ENCODE results near the gene WARS2. TPM values are rescaled to one million over a fixed set of nuclear protein-coding genes. Genes with fewer than 3 reads are reported as not detected.

WARS2 gene
- 13.0 and 13.3 TPM in 2 replicates for total RNA-seq (2021)
- percentile 73 among the genes with signal in this experiment for Bru-seq, nascent RNA
- percentile 58 among the genes with signal in this experiment for BruChase-seq, experiment 1, labeled RNA remaining after a 2-hour chase
- BruChase-seq, experiment 2, labeled RNA remaining after a 6-hour chase: percentile 58 among the genes with signal in this experiment
- long read RNA-seq, transcript WARS2-201 (6 exons, 2,800 nt): major isoform, 19 of 30 reads
- long read RNA-seq, partial matches to known transcripts: 0 of 30 reads
- long read RNA-seq, other reads (novel, unspliced or antisense): 6 of 30 reads

DNA sequence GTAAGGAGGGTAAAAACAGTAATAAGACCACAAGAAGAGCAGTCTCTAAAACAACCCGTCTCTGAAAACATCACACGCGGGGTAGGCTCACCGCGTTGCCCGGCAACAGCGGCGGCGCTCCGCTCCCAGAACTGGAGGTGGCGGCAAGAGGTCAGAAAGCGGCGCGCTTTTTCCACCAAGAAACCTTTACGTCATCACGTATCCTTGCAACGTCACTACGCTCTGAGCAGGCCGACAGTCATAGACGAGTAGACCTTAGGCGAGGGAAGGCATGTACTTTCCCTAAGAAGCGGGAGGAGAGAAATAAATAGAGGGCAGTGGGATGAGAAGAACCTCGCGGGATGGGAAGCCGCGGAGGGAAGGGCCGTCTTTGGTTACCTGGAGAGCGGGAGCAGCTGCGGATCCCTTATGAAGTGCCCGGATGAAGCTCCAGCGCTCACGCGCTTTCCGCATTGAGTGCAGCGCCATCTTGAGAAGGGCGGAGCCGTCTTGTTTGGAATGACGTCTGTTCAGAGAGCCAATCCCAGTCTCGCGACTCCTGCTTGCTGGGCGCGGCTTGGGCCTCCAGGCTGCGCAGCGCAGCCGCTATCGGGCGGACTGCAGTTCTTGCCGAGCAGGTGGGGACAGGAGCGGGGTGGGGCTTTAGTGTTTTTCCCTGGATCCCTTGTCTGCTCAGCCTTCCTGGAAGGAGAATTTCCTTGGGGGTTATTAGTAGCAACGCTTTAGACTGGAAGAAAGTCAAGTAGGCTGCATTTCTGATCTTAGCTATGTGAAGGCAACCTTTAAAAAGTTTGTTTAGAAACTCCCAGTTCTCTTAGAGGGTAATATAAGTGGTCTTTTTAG is at the start of gene WARS2:
WARS2 (minus strand) TSS at position 477 of the 843 bp plus-strand sequence; CDS start at position 468, 9 bp downstream.
- Histone ChIP-seq H3K4me3 (ENCODE audit: low read depth, low read length, poor library complexity, severe bottlenecking) (peak within 1 kb of the TSS; percentile 53), H3K4me1 (ENCODE audit: insufficient read depth, low read length, poor library complexity, severe bottlenecking) (peaks cover 18% of the 10 kb centered on the region), H3K9me3 (ENCODE audit: low read depth, low read length, poor library complexity, severe bottlenecking) (no peaks in the 10 kb centered on the region), H3K36me3 (ENCODE audit: insufficient read depth, low read length, poor library complexity, severe bottlenecking) (no peaks in the 10 kb centered on the region), H3K27ac (ENCODE audit: low read depth, low read length, poor library complexity, severe bottlenecking) (peak within 1 kb of the TSS; percentile 99), H3K27me3 (replicated peaks; ENCODE audit: insufficient read depth, low read depth, low read length, poor library complexity) (no peaks in the 10 kb centered on the region)
- intact Hi-C loops (cut with micrococcal nuclease; ENCODE audit: unreplicated experiment): no loop called here
- peak; percentile 98 for DNase-seq (ENCODE audit: low spot score)
- BruUV-seq (replicated peaks): TSS peak; percentile 65
- ChIA-PET CTCF (no interaction called here), POLR2A (ENCODE audit: low non-redundant PET) (no interaction called here)
- TF ChIP-seq, protein P1, sequence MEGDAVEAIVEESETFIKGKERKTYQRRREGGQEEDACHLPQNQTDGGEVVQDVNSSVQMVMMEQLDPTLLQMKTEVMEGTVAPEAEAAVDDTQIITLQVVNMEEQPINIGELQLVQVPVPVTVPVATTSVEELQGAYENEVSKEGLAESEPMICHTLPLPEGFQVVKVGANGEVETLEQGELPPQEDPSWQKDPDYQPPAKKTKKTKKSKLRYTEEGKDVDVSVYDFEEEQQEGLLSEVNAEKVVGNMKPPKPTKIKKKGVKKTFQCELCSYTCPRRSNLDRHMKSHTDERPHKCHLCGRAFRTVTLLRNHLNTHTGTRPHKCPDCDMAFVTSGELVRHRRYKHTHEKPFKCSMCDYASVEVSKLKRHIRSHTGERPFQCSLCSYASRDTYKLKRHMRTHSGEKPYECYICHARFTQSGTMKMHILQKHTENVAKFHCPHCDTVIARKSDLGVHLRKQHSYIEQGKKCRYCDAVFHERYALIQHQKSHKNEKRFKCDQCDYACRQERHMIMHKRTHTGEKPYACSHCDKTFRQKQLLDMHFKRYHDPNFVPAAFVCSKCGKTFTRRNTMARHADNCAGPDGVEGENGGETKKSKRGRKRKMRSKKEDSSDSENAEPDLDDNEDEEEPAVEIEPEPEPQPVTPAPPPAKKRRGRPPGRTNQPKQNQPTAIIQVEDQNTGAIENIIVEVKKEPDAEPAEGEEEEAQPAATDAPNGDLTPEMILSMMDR (conservative IDR thresholded peaks at IDR 0.05; ENCODE audit: low read depth, low read length): no peak

DNA sequence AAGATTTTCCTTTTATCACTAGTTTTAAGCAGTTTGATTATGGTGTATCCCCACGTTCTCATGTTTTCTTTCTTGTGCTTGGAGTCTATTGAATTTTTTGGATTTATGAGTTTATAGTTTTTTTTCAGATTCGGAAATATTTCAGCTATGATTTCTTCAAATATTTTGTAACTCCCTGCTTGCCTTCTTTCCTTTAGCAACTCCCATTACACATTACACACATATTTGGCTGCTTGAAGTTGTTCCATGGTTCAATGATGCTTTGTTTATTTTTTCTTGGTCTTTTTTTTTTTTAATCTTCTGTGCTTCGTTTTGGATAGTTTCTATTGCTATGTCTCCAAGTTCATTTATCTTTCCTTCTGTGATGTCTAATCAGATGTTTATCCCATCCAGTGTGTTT is 48.5 kb upstream of the WARS2 start:
- H3K27ac ChIP-seq (ENCODE audit: low read depth, low read length, poor library complexity, severe bottlenecking): no peak overlapping the region
- H3K9me3 ChIP-seq (ENCODE audit: low read depth, low read length, poor library complexity, severe bottlenecking): no peaks in the 10 kb centered on the region
- no TSS peak for BruUV-seq (replicated peaks)
- no peak for DNase-seq (ENCODE audit: low spot score)
- H3K4me3 ChIP-seq (ENCODE audit: low read depth, low read length, poor library complexity, severe bottlenecking): no peak overlapping the region
- ChIA-PET POLR2A (ENCODE audit: low non-redundant PET) (no interaction called here), CTCF (no interaction called here)
- intact Hi-C loops (cut with micrococcal nuclease; ENCODE audit: unreplicated experiment): no loop called here
- TF ChIP-seq, protein P1 (conservative IDR thresholded peaks at IDR 0.05; ENCODE audit: low read depth, low read length): no peak
- TF ChIP-seq EZH2 (IDR thresholded peaks at IDR 0.05; ENCODE audit: borderline replicate concordance, low read depth, low read length, poor library complexity, severe bottlenecking): no peak
- no peaks in the 10 kb centered on the region for H3K36me3 ChIP-seq (ENCODE audit: insufficient read depth, low read length, poor library complexity, severe bottlenecking)
- H3K27me3 ChIP-seq (replicated peaks; ENCODE audit: insufficient read depth, low read depth, low read length, poor library complexity): no peaks in the 10 kb centered on the region
- no peaks in the 10 kb centered on the region for H3K4me1 ChIP-seq (ENCODE audit: insufficient read depth, low read length, poor library complexity, severe bottlenecking)

DNA sequence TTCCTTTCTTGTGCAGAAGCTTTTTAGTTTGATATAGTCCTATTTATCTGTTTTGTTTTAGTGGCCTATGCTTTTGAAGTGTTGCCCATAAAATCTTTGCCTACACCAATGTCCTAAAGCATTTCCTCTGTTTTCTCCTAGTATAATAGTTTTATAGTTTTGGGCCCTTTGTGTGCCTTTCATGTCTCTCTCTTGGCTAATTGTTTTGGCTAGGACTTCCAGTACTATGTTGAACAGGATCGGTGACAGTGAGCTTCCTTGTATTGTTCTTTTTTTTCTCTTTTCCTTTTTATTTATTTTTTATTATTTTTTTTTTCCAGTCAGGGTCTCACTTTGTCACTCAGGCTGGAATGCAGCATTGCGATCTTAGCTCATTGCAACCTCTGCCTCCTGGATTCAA is 47.0 kb upstream of the WARS2 start:
- Histone ChIP-seq H3K4me3 (ENCODE audit: low read depth, low read length, poor library complexity, severe bottlenecking) (no peak overlapping the region), H3K27me3 (replicated peaks; ENCODE audit: insufficient read depth, low read depth, low read length, poor library complexity) (no peaks in the 10 kb centered on the region), H3K9me3 (ENCODE audit: low read depth, low read length, poor library complexity, severe bottlenecking) (no peaks in the 10 kb centered on the region), H3K4me1 (ENCODE audit: insufficient read depth, low read length, poor library complexity, severe bottlenecking) (no peaks in the 10 kb centered on the region), H3K36me3 (ENCODE audit: insufficient read depth, low read length, poor library complexity, severe bottlenecking) (no peaks in the 10 kb centered on the region), H3K27ac (ENCODE audit: low read depth, low read length, poor library complexity, severe bottlenecking) (no peak overlapping the region)
- BruUV-seq (replicated peaks): no TSS peak
- ChIA-PET CTCF (interaction anchor here (0.6 kb wide), 1 partner anchor 179 kb away, joined by 3 read pairs; no protein-coding TSS in a partner anchor), POLR2A (ENCODE audit: low non-redundant PET) (no interaction called here)
- TF ChIP-seq, protein P1 (conservative IDR thresholded peaks at IDR 0.05; ENCODE audit: low read depth, low read length): no peak
- no peak for TF ChIP-seq EZH2 (IDR thresholded peaks at IDR 0.05; ENCODE audit: borderline replicate concordance, low read depth, low read length, poor library complexity, severe bottlenecking)
- DNase-seq (ENCODE audit: low spot score): no peak
- intact Hi-C loops (cut with micrococcal nuclease; ENCODE audit: unreplicated experiment): no loop called here
